H1 (cell line): Measurements from ENCODE around the gene FAM161A.

Source experiments
- GTF2F1 ChIP-seq: IDR thresholded peaks from 2 replicates; pipeline ENCODE4 v1.6.1; 2012; ENCODE audit warnings: low read depth, low read length, improper control_type of control experiment, borderline replicate concordance
- POLR2AphosphoS5 ChIP-seq: IDR thresholded peaks from 2 replicates; pipeline ENCODE4 v1.6.1; 2011; ENCODE audit warnings: low read depth, low read length
- TAF1 ChIP-seq: IDR thresholded peaks from 2 replicates; pipeline ENCODE4 v1.6.1; 2011; ENCODE audit warnings: mild to moderate bottlenecking, low read depth, low read length
- TF ChIP-seq, protein P1 (sequence below), 3 experiments: IDR thresholded peaks; 1 replicate in 2 of 3; 2 replicates in 1 of 3; pipeline versions ENCODE4 v1.5.1 to v1.6.1; 2011; ENCODE audit warnings: low read length in 3 of 3, mild to moderate bottlenecking in 3 of 3, inconsistent platforms in 2 of 3, low read depth in 1 of 3, moderate library complexity in 1 of 3; ENCODE audit not compliant: insufficient read depth in 1 of 3; ENCODE audit errors: control extremely low read depth in 1 of 3

DNA sequence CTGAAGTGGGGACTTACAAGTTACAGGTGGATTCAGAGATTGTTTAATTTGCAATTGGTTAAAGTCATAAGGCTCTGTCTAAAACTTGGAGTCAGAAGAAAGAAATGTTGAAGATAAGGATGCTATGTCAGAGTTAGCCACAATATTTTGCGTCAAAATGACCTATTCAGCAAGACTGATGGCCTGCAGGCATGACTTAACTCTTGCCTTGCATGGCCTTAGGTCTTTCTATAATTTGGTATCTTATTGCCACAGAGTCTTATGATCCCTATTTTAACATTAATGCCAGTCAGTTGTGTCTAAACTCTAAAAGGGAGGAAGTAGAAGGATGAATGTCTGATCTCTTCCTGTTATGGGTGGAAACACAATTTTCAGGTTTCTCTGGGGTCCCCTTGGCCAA is 46.4 kb upstream of the FAM161A start:
- TF ChIP-seq POLR2AphosphoS5 (no peak), TAF1 (no peak), GTF2F1 (no peak)
- TF ChIP-seq, protein P1, sequence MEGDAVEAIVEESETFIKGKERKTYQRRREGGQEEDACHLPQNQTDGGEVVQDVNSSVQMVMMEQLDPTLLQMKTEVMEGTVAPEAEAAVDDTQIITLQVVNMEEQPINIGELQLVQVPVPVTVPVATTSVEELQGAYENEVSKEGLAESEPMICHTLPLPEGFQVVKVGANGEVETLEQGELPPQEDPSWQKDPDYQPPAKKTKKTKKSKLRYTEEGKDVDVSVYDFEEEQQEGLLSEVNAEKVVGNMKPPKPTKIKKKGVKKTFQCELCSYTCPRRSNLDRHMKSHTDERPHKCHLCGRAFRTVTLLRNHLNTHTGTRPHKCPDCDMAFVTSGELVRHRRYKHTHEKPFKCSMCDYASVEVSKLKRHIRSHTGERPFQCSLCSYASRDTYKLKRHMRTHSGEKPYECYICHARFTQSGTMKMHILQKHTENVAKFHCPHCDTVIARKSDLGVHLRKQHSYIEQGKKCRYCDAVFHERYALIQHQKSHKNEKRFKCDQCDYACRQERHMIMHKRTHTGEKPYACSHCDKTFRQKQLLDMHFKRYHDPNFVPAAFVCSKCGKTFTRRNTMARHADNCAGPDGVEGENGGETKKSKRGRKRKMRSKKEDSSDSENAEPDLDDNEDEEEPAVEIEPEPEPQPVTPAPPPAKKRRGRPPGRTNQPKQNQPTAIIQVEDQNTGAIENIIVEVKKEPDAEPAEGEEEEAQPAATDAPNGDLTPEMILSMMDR (IDR thresholded peaks at IDR 0.05; ENCODE audit: control extremely low read depth in 1 of 3, insufficient read depth in 1 of 3, low read depth in 1 of 3, low read length in 3 of 3), result no peak
